CD4-positive, alpha-beta T cell (primary cell): ENCODE results near the gene ARSH. TPM values are rescaled to one million over a fixed set of nuclear protein-coding genes. Genes with fewer than 3 reads are reported as not detected.

ENCODE experiments used
- ATAC-seq: fragments of 200-7000 bp; cut with Tn5 transposase; one replicate; pipeline ENCODE4 v1.10.0; 2022; ENCODE audit warnings: mild to moderate bottlenecking; ENCODE audit not compliant: poor library complexity
- CTCF ChIA-PET: fragments of 350-600 bp; sonication (Branson Sonifier 250); formaldehyde crosslinking; loops from one replicate; lab custom pipeline; 2021; ENCODE audit warnings: antibody characterized with exemption, inconsistent platforms; lab: Charles Lee
- POLR2A ChIA-PET: fragments of 350-600 bp; sonication (Branson Sonifier 250); formaldehyde crosslinking; loops from one replicate; lab custom pipeline; 2021; ENCODE audit warnings: antibody characterized with exemption, inconsistent platforms; lab: Charles Lee
- DNase-seq, 14 experiments: peaks; one replicate each; pipeline ENCODE4 v3.0.0-alpha.2; 2013 to 2020; ENCODE audit warnings: mixed read lengths in 2 of 14
- H3K27ac ChIP-seq, 2 donors: one replicate each; pipeline versions ENCODE4 v1.5.1 to v1.7.0; 2013; ENCODE audit warnings: low read length in 2 of 2, low read depth in 1 of 2, mild to moderate bottlenecking in 1 of 2
- H3K27me3 ChIP-seq, 2 experiments: 1 replicate in 1 of 2; 2 replicates in 1 of 2; pipeline versions ENCODE4 v1.6.1 to v1.7.0; 2013; ENCODE audit warnings: low read length in 2 of 2, control low read depth in 1 of 2, mild to moderate bottlenecking in 1 of 2, moderate library complexity in 1 of 2; ENCODE audit not compliant: insufficient read depth in 2 of 2, control insufficient read depth in 1 of 2
- H3K36me3 ChIP-seq: one replicate; pipeline ENCODE4 v1.6.1; 2013; ENCODE audit warnings: low read length, control low read depth; ENCODE audit not compliant: insufficient read depth
- H3K4me1 ChIP-seq: one replicate; pipeline ENCODE4 v1.6.1; 2013; ENCODE audit warnings: low read length, control low read depth; ENCODE audit not compliant: insufficient read depth
- H3K4me3 ChIP-seq: one replicate; pipeline ENCODE4 v1.5.1; 2013; ENCODE audit warnings: mild to moderate bottlenecking, low read length, moderate library complexity
- H3K9me3 ChIP-seq, 2 experiments: 1 replicate in 1 of 2; 2 replicates in 1 of 2; pipeline versions ENCODE4 v1.6.1 to v1.7.0; 2013; ENCODE audit warnings: low read length in 2 of 2, mild to moderate bottlenecking in 2 of 2, control low read depth in 1 of 2, moderate library complexity in 1 of 2; ENCODE audit not compliant: control insufficient read depth in 1 of 2, insufficient read depth in 1 of 2
- H3K27ac Mint-ChIP-seq: one replicate; pipeline ENCODE4 v1.8.0; 2020; ENCODE audit warnings: mixed read lengths
- H3K27me3 Mint-ChIP-seq: one replicate; pipeline ENCODE4 v1.8.0; 2021; ENCODE audit warnings: mixed read lengths
- H3K36me3 Mint-ChIP-seq: one replicate; pipeline ENCODE4 v1.8.0; 2021; ENCODE audit warnings: low read depth, mixed read lengths
- H3K4me1 Mint-ChIP-seq: one replicate; pipeline ENCODE4 v1.8.0; 2021; ENCODE audit warnings: low read depth, mixed read lengths
- H3K4me3 Mint-ChIP-seq: one replicate; pipeline ENCODE4 v1.8.0; 2020; ENCODE audit warnings: mild to moderate bottlenecking, mixed read lengths
- H3K9me3 Mint-ChIP-seq: one replicate; pipeline ENCODE4 v1.8.0; 2020; ENCODE audit warnings: mixed read lengths
- intact Hi-C, 2 experiments: fragments of 100-400 bp; cut with DNase I in 1 of 2; cut with micrococcal nuclease in 1 of 2; formaldehyde crosslinking; loops; one replicate each; pipeline versions ENCODE4 v1.15.1 to v1.9.0; 2023 to 2025; cut with DNase I, micrococcal nuclease
- polyA plus RNA-seq, 2 donors: library from polyadenylated mRNA; unstranded; fragments of 120-200 nt; gene quantifications; one replicate each; pipeline ENCODE4 v1.2.1, GENCODE V29; 2013
- total RNA-seq, 174 experiments: library from RNA in 2 of 174; stranded (reverse) in 2 of 174; gene quantifications; one replicate each; pipeline ENCODE4 v1.2.3 and lab custom pipeline; 2021 to 2026
- TF ChIP-seq, protein P1 (sequence below): fragments of 200-600 bp; IDR thresholded peaks from one replicate; pipeline ENCODE4 v1.8.0; 2022; ENCODE audit warnings: antibody characterized with exemption, mild to moderate bottlenecking

ARSH gene, protein sequence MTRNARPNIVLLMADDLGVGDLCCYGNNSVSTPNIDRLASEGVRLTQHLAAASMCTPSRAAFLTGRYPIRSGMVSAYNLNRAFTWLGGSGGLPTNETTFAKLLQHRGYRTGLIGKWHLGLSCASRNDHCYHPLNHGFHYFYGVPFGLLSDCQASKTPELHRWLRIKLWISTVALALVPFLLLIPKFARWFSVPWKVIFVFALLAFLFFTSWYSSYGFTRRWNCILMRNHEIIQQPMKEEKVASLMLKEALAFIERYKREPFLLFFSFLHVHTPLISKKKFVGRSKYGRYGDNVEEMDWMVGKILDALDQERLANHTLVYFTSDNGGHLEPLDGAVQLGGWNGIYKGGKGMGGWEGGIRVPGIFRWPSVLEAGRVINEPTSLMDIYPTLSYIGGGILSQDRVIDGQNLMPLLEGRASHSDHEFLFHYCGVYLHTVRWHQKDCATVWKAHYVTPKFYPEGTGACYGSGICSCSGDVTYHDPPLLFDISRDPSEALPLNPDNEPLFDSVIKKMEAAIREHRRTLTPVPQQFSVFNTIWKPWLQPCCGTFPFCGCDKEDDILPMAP
- total RNA-seq: not detected
- polyA plus RNA-seq (2013, experiment 1 of 2): not detected
- polyA plus RNA-seq (2013, experiment 2 of 2): not detected
- total RNA-seq (lab: John Stamatoyannopoulos, UW): 0 to 0.07 (median 0) reads per million in 172 experiments

DNA sequence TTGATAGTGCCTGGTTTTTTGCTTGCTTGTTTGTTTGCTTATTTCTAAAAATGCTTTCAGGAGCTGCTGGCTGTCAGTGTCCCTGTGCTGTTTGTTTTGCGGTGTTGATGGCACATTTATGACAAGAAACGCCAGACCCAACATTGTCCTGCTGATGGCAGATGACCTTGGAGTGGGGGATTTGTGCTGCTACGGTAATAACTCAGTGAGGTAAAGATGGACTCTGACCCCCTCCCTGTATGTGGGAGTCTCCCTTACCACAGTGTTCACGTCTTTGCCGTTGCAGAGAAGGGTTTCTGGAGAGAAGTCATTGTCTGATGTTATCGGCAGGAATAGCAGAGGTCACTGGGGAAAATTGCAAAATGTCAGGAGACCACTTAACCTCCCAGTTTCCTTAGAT lies at the start of gene ARSH:
Gene ARSH (plus strand): TSS at position 52 of the 400 bp plus-strand sequence. CDS start 67 bp downstream, at position 119.
- Histone ChIP-seq H3K4me1 (no peaks in the 10 kb centered on the region), H3K27me3 (no peaks in the 10 kb centered on the region), H3K27ac (no peak within 1 kb of the TSS), H3K4me3 (no peak within 1 kb of the TSS), H3K36me3 (no peaks in the 10 kb centered on the region), H3K9me3 (peaks cover 4 to 7% of the 10 kb centered on the region in 2 experiments)
- H3K27me3 Mint-ChIP-seq: no peaks in the 10 kb centered on the region
- H3K4me1 Mint-ChIP-seq: no peaks in the 10 kb centered on the region
- DNase-seq (no peak), ATAC-seq (no peak)
- H3K36me3 Mint-ChIP-seq: no peaks in the 10 kb centered on the region
- H3K9me3 Mint-ChIP-seq: no peaks in the 10 kb centered on the region
- no peak within 1 kb of the TSS for H3K27ac Mint-ChIP-seq
- TF ChIP-seq, protein P1, sequence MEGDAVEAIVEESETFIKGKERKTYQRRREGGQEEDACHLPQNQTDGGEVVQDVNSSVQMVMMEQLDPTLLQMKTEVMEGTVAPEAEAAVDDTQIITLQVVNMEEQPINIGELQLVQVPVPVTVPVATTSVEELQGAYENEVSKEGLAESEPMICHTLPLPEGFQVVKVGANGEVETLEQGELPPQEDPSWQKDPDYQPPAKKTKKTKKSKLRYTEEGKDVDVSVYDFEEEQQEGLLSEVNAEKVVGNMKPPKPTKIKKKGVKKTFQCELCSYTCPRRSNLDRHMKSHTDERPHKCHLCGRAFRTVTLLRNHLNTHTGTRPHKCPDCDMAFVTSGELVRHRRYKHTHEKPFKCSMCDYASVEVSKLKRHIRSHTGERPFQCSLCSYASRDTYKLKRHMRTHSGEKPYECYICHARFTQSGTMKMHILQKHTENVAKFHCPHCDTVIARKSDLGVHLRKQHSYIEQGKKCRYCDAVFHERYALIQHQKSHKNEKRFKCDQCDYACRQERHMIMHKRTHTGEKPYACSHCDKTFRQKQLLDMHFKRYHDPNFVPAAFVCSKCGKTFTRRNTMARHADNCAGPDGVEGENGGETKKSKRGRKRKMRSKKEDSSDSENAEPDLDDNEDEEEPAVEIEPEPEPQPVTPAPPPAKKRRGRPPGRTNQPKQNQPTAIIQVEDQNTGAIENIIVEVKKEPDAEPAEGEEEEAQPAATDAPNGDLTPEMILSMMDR: no peak
- H3K4me3 Mint-ChIP-seq: no peak within 1 kb of the TSS
- ChIA-PET POLR2A (no interaction called here), CTCF (no interaction called here)
- intact Hi-C loops: no loop called here

DNA sequence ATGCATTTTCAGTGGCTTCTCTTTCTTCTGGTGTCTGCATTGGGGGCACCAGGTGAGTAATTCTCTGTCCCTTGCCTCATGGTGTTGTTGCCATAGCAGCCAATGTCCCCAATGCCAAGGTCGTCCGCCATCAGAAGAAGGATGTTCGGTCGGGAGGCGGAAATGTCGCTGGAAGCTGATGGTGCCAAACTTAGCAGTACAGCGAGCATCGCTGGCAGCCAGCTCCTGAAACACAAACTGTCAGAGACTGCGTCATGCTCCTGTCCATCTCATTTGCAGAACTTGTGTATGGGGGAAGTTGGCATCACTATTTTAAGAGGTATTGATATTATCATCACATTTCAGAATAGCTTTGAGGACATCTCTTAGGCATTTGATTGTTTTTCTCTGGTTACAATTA lies 48.1 kb upstream of the ARSH start:
- no peaks in the 10 kb centered on the region for H3K4me1 ChIP-seq
- H3K9me3 Mint-ChIP-seq: no peaks in the 10 kb centered on the region
- H3K9me3 ChIP-seq: no peaks in the 10 kb centered on the region
- H3K27ac Mint-ChIP-seq: no peak overlapping the region
- ATAC-seq (no peak), DNase-seq (no peak)
- TF ChIP-seq, protein P1: no peak
- no peaks in the 10 kb centered on the region for H3K36me3 Mint-ChIP-seq
- H3K4me1 Mint-ChIP-seq: no peaks in the 10 kb centered on the region
- ChIA-PET CTCF (no interaction called here), POLR2A (no interaction called here)
- no peak overlapping the region for H3K4me3 ChIP-seq
- H3K4me3 Mint-ChIP-seq: no peak overlapping the region
- intact Hi-C loops: no loop called here
- H3K27ac ChIP-seq: no peak overlapping the region
- no peaks in the 10 kb centered on the region for H3K36me3 ChIP-seq
- peaks cover 11% of the 10 kb centered on the region for H3K27me3 Mint-ChIP-seq
- no peaks in the 10 kb centered on the region for H3K27me3 ChIP-seq

DNA sequence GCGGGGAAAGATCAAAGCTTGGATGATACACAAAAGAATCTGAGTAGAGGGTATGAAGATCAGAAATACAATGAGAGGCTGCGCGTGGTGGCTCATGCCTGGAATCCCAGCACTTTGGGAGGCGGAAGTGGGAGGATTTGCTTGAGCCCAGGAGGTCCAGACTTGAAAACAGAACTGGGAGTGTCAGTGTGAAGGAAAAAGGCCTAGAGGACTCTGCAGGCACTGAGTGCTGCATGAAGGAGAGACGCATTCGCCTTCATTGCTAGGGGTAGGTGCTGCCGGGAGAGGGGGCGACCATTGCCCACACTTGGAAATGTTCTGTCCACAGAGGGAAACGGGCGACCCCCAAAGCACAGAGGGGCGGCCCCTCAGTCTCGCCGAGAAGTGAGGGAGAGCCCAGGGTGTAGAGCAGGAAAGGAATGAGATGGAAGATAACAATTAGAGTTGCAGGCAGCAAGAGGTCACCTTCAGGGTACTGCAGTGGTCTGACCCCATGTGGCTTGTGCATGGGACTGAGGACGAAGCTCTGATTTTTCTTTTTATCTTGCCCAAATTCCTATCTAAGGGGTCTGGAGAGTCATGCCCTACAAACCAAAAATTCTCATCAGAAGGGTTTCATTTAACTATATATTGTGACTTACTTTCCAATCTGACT lies 45.4 kb upstream of the ARSH start:
- POLR2A ChIA-PET: no interaction called here
- no peak overlapping the region for H3K4me3 ChIP-seq

More for the DNA sequence above, 45.4 kb upstream of the ARSH start:
- intact Hi-C loops: no loop called here
- H3K36me3 Mint-ChIP-seq: no peaks in the 10 kb centered on the region
- TF ChIP-seq, protein P1: no peak
- Histone ChIP-seq H3K9me3 (no peaks in the 10 kb centered on the region), H3K4me1 (no peaks in the 10 kb centered on the region), H3K27me3 (no peaks in the 10 kb centered on the region), H3K27ac (no peak overlapping the region), H3K36me3 (no peaks in the 10 kb centered on the region)
- no peak for DNase-seq
- peaks cover 5% of the 10 kb centered on the region for H3K27me3 Mint-ChIP-seq
- no peak overlapping the region for H3K4me3 Mint-ChIP-seq
- H3K27ac Mint-ChIP-seq: no peak overlapping the region
- H3K4me1 Mint-ChIP-seq: no peaks in the 10 kb centered on the region
- H3K9me3 Mint-ChIP-seq: no peaks in the 10 kb centered on the region
- CTCF ChIA-PET: no interaction called here
- no peak for ATAC-seq
